Measurements from ENCODE around the gene ARHGAP24.

DNA sequence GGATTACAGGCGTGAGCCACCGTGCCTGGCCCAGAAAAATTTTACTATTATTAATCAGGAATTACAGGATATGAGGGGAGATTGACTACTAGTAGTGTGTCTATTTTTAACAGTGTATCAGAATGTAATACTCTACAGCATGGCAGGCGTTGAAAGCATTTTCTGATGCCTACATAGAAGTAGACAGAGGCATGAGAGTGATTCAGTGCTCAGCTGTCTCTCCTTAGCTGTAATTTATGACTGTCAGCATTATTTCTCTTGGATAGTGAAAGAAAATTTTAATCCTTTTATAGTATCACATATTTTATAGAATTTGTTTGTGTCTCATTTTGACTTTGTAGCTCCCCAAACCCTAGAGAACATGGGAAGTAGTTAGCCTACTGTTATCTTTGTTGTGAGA is 20.7 kb downstream of the ARHGAP24 start:
- TF ChIP-seq, protein P1, sequence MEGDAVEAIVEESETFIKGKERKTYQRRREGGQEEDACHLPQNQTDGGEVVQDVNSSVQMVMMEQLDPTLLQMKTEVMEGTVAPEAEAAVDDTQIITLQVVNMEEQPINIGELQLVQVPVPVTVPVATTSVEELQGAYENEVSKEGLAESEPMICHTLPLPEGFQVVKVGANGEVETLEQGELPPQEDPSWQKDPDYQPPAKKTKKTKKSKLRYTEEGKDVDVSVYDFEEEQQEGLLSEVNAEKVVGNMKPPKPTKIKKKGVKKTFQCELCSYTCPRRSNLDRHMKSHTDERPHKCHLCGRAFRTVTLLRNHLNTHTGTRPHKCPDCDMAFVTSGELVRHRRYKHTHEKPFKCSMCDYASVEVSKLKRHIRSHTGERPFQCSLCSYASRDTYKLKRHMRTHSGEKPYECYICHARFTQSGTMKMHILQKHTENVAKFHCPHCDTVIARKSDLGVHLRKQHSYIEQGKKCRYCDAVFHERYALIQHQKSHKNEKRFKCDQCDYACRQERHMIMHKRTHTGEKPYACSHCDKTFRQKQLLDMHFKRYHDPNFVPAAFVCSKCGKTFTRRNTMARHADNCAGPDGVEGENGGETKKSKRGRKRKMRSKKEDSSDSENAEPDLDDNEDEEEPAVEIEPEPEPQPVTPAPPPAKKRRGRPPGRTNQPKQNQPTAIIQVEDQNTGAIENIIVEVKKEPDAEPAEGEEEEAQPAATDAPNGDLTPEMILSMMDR (IDR thresholded peaks at IDR 0.05): no peak
- TF ChIP-seq EZH2 (IDR thresholded peaks at IDR 0.05; ENCODE audit: borderline replicate concordance, insufficient read depth, low read depth, low read length, poor library complexity, severe bottlenecking): no peak
